ENCODE results near the gene DMXL1. TPM values are rescaled to one million over a fixed set of nuclear protein-coding genes. Genes with fewer than 3 reads are reported as not detected.

The DMXL1 gene, protein sequence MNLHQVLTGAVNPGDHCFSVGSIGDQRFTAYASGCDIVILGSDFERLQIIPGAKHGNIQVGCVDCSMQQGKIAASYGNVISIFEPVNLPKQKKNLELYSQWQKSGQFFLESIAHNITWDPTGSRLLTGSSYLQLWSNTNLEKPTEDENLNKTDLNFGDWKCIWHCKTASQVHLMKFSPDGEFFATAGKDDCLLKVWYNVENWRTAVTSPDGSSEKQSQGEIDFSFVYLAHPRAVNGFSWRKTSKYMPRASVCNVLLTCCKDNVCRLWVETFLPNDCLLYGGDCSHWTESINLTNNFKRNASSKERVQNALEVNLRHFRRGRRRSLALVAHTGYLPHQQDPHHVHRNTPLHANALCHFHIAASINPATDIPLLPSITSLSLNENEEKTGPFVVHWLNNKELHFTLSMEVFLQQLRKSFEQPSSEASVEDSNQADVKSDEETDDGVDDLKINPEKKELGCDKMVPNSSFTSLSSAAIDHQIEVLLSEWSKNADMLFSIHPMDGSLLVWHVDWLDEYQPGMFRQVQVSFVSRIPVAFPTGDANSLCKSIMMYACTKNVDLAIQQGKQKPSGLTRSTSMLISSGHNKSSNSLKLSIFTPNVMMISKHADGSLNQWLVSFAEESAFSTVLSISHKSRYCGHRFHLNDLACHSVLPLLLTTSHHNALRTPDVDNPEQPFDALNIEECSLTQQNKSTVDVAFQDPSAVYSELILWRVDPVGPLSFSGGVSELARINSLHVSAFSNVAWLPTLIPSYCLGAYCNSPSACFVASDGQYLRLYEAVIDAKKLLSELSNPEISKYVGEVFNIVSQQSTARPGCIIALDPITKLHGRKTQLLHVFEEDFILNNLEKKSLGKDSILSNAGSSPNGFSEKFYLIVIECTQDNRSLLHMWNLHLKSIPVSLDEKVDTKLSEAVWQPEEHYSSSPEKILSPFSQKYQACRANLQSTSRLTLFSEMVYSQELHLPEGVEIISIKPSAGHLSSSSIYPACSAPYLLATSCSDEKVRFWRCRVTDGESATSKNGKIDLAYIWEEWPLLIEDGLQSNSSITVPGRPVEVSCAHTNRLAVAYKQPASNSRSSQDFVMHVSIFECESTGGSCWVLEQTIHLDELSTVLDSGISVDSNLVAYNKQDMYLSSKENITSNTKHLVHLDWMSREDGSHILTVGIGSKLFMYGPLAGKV (N-terminal part only)
- 9.4 to 11.9 TPM (median 9.6 TPM) in 5 replicates for total RNA-seq (2022; extraction: Qiagen RNA extraction; ENCODE audit: low read depth)

DNA sequence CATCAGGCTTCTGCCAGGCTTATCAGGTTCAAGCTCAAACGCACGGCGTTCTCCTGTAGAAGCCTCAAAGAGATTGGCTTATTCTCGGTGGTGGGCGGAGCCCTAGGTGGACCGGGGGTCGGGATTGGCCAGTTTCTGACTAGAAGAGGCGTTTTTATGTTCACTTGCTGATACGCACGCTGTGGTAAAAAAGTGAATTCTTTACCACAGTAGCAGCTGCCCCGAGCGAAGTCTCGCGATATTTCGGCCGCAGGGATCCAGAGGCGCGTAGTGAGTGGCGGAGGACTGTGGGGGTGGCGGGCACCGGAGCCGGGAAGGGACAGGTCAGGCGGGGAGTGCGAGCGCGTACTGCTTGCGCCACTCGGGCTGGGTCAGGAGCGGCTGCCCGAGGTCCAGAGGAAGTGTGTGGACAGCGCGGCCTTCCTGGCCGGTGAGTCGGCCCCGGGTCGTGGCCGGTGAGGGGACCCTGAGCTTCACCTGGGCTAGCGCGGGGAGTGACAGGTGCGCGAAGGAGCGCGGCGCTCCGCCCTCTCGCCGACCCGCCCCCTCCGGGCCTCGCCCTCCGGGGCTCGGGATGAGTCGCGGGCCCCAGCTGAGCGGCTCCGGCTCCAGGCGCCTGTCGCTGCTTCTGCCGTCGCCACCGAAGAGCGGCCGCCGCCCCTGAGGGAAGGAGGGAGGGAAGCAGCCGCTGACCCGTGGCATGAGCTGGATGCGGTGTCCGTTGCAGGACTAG lies at the start of gene DMXL1:
TSS of gene DMXL1 (plus strand) at position 260 of the 733 bp plus-strand sequence. CDS start 483 bp downstream, outside the sequence.

Other genes with a start within 250 kb of the DMXL1 start
- gene DTWD2, start 82.5 kb upstream of the DMXL1 start, total RNA-seq (2022; extraction: Qiagen RNA extraction; ENCODE audit: low read depth) = 1.5 to 2.6 TPM (median 2.0 TPM) in 5 replicates